HuH-7.5 (cell line): ENCODE data around the gene SYAP1.
"Not testable (repeated sequence)": the region's sequence is repeated elsewhere in the genome, so short reads cannot be mapped to it uniquely, and the experiment has no call there.

Source experiments
- DNase-seq: peaks from one replicate; pipeline ENCODE4 v3.0.0; 2011; ENCODE audit warnings: low spot score

The SYAP1 gene, protein sequence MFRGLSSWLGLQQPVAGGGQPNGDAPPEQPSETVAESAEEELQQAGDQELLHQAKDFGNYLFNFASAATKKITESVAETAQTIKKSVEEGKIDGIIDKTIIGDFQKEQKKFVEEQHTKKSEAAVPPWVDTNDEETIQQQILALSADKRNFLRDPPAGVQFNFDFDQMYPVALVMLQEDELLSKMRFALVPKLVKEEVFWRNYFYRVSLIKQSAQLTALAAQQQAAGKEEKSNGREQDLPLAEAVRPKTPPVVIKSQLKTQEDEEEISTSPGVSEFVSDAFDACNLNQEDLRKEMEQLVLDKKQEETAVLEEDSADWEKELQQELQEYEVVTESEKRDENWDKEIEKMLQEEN

GRCh38 chrX:16719334-16720084, at the start of gene SYAP1:
SYAP1 (plus strand) TSS chrX:16719612; CDS start chrX:16719725, 113 bp downstream.
- DNase-seq, result peak; percentile 39

GRCh38 chrX:16671005-16671404, 48.4 kb upstream of the SYAP1 start:
- peak; percentile 28 for DNase-seq

GRCh38 chrX:16678689-16679088, 40.7 kb upstream of the SYAP1 start:
- no peak for DNase-seq

DNA sequence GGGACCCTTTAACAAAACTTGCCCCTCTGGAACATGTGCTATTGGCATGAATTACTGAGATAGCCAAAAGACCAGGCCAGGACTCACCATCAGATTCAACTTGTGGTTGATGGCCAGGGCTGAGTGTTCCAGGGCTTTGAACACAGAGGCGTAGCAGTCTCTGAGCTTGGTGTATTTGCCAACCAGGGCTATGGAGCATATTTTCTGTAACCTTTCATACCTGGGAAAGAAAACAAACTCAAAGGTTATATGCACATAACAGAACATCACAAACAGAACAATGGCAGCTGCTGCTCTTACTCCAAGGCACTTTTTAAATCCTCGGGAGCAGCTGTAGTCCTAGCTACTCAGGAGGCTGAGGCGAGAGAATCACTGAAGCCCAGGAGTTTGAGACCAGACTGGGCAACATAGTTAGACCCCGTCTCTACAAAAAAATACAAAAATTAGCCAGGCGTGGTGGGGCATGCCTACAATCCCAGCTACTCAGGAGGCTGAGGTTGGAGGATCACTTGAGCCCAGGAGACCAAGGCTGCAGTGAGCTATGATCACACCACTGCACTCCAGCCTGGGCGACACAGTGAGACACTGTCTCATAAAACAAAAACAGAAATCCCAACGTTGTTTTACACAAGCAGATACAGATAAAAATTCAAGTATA, 36.3 kb upstream of the SYAP1 start:
- DNase-seq, result no peak

- DNase-seq, result no peak
Measured at GRCh38 chrX:16687514-16687913, 31.9 kb upstream of the SYAP1 start.

DNA sequence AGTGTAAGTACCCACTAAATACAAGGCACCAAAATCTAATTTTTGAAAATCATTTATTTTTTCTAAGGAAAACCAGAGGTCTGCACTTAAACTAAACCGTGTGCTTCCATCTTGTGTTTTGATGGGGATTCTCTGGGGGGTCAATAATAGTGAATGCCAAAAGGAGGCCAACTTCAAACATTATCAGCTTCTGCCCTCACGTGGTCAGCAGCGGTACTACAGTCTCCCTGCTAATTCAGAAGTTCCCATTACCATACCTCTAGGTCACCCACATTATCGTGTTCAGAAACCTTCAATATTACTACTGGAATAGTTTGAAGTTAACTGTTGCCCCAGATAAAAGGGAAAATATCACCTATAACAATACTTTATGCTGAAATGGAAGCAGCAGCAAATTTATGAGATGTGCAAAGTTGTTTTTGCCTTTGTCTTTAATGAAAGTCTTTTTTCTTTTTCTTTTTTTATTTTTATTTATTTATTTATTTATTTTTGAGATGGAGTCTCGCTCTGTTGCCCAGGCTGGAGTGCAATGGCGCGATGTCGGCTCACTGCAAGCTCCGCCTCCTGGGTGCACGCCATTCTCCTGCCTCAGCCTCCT, 24.2 kb upstream of the SYAP1 start:
- DNase-seq, result no peak

GRCh38 chrX:16696956-16697355, 22.5 kb upstream of the SYAP1 start:
- DNase-seq, result no peak

GRCh38 chrX:16699389-16699788, 20.0 kb upstream of the SYAP1 start:
- no peak for DNase-seq

GRCh38 chrX:16700734-16701133, 18.7 kb upstream of the SYAP1 start:
- DNase-seq, result no peak

DNA sequence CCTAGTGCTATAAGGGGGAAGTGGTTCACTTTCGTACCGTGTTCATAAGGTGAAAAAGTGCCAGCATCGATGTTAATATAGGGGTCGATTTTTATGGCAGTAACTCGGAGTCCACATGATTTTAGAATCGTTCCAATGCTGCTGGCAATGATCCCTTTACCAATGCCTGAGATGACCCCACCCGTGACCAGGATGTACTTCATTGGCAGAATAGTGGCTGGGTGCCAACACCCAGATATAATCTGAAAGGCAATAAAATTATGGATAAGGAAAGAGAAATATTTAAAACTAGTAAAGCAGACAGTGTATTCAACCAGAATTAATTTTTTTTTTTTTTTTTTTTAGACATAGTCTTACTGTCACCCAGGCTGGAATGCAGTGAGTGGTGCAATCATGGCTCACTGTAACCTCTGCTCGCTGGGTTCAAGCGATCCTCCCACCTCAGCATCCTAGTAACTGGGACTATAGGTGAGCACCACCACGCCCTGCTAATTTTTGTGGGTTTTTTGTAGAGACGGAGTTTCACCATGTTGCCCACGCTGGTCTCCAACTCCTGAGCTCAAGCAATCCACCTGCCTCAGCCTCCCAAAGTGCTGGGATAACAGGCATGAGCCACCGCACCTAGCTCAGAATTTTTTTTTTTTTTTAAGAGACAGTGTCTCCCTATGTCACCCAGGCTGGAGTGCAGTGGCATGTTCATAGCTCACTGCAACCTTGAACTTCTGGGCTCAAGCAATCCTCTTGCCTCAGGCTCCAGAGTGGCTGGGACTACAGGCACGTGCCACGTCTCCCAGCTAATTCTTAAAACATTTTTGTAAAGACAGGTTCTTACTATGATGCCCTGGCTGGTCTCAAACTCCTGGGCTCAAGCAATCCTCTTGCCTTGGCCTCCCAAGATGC, 16.5 kb upstream of the SYAP1 start:
- no peak for DNase-seq

GRCh38 chrX:16705370-16705769, 14.0 kb upstream of the SYAP1 start:
- DNase-seq, result no peak

- DNase-seq, result no peak
Measured at GRCh38 chrX:16708016-16708415, 11.4 kb upstream of the SYAP1 start.

DNA sequence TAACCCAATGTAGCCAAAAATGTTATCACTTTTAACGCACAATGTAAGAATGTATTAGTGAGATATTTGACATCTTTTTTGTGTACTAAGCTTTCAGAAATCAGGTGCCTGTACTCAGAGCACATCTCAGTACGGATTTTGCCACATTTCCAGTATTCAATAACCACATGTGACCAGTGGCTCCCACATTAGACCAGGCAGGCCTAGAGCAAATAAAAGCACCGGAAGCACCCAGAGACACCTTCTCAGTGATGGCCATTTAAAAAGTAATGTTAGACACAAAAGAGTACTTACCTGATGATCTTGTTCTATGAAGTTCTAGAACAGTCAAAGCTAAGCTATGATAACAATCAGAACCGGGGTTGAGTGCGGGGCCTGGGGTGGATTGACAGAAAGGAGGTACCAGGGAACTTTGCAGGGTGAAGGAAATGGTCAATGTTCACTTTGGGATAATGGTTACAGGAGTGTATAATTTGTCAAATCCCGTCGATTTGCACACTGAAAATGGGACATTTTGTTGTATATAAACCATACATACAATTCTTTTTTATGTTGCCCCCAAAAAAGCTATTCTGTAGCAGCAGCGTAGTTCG, 8.1 kb upstream of the SYAP1 start:
- DNase-seq, result peak; percentile 23

GRCh38 chrX:16711893-16712547, 7.4 kb upstream of the SYAP1 start:
- no peak for DNase-seq

DNA sequence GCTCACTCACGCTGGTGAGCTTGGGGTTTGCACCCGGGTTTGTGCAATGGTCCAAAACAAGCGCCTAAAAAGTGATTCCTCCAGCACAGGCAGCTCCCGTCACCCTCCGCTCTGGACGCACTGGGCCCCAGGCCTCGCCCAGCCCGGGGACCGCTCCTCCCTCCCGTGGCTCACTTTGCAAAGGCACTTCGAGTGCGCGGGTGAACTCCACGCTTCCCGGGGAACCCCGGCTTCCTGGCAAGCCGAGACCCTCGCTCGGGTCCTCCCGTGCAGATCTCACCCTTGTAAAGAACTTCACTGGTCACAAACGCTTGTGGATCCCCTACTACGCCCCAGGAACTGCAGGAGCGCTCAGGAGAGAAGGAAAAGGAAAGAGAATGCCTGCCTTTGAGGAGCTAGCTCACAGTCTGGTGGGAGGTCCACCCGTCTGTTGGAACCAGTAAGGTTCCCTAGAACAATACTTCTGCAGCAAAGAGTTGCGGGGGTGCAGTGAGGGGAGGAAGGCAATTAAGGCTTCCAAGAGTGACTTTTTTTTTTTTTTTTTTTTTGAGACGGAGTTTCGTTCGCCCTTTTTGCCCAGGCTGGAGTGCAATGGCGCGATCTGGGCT, 6.8 kb upstream of the SYAP1 start, which contains the start of gene CTPS2:
TSS of gene CTPS2 (minus strand) at position 122 of the 608 bp plus-strand sequence. CDS start 9,767 bp downstream, outside the sequence.
- peak; percentile 51 for DNase-seq

DNA sequence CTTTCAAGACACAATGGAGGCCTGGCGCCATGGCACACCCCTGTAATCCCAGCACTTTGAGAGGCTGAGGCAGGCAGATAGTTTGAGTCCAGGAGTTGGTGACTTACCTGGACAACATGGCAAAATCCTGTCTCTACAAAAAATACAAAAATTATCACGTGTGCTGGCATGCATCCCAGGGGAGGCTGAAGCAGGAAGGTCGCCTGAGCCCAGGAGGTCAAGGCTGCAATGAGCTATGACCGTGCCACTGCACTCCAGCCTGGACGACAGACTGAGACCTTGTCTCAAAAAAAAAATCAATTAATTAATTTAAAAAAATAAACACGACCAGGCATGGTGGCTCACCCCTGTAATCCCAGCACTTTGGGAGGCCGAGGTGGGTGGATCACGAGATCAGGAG, 4.9 kb upstream of the SYAP1 start:
- DNase-seq, result no peak

DNA sequence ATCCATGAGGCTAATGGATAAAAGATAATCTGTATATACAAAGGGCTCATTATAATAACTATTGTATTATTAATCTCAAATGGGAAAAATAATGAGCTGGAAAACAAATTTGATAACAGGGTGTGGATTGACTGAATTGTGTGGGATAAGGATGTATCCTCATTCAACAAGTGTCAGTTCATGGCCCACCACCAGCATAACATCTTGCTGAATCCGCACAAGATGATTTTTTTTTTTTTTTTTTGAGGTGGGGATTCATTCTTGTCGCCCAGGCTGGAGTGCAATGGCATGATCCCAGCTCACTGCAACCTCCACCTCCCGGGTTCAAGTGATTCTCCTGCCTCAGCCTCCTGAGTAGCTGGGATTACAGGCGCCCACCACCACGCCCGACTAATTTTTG, 3.8 kb upstream of the SYAP1 start:
- DNase-seq, result not testable (repeated sequence)

- not testable (repeated sequence) for DNase-seq
Measured at GRCh38 chrX:16716451-16716850, 3.0 kb upstream of the SYAP1 start.

DNA sequence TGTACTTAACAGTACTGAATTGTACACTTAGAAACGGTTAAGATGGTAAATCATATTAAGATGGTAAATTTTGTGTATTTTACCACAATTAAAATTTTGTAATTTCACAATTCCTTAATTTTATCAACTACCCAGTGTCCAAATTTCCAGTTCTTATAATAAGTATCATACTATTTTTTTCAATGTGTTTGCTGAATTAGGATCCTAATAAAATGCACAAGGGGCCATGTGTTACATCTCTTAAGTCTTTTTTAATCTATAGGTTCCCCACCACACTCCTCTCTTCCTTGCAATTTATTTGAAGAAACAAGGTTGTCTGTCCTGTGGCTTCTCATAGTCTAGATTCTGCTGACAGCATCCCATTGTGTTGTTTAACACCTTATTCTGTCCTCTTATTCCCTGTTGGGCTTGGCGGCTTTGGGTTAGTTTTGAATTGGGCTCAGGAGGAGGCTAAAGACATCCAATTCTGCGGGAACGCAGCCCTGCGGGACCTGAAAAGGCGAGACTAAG, 533 bp upstream of the SYAP1 start:
- DNase-seq, result no peak

DNA sequence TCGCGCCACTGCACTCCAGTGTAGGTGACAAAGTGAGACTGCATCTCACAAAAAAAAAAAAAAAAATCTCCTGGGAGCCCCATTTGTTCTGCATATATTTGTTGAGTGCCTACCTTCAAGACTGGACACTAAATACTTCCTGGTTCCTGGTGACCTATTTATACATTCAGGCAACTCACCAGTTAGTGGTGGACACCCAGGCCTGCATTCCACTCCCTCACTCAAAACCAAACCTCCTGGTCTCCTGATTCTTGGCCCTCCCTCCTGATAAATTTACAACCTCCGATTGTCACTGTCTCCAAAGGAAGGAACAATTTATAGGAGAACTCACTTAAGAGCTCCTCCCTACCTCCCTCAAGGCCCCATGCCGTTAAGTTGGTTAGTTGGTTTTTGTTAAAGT, 3.1 kb downstream of the SYAP1 start:
- no peak for DNase-seq
